ENCODE data around the gene CASZ1.

GRCh38 chr1:10688409-10688786, 108.0 kb downstream of the CASZ1 start:
- TF ChIP-seq CTCF (conservative IDR thresholded peaks at IDR 0.05): no peak
- no peak for TF ChIP-seq EZH2 (IDR thresholded peaks at IDR 0.05; ENCODE audit: low read depth)

All from PC-9 (cell line).